Adipose tissue (tissue), 3 donors: Measurements from ENCODE around the gene RNF4. TPM values are rescaled to one million over a fixed set of nuclear protein-coding genes. Genes with fewer than 3 reads are reported as not detected.
"Not testable (repeated sequence)": the region's sequence is repeated elsewhere in the genome, so short reads cannot be mapped to it uniquely, and the experiment has no call there.

Experiments used
- H3K27ac ChIP-seq: one replicate; pipeline ENCODE4 v1.5.1; 2013; ENCODE audit warnings: low read depth, low read length
- WGBS, 3 donors: extraction: QIAGEN DNeasy Blood & Tissue Kit; methylation state at CpG; one replicate each; pipeline ENCODE4 v1.1.7; 2013; 5-methylcytosine and 5-hydroxymethylcytosine counted together
- polyA plus RNA-seq, 3 donors: library from polyadenylated mRNA; stranded (reverse); fragments of 200-250 nt; gene quantifications; one replicate each; pipeline ENCODE4 v1.2.3, GENCODE V29; 2013
- donor health status: healthy with polysubstance abuse.
- donor health status: Bipolar disorder and iron deficiency.
- donor health status: healthy.

The RNF4 gene
- polyA plus RNA-seq, 3 donors: 17.7 to 24.4 (median 22.6) TPM

DNA sequence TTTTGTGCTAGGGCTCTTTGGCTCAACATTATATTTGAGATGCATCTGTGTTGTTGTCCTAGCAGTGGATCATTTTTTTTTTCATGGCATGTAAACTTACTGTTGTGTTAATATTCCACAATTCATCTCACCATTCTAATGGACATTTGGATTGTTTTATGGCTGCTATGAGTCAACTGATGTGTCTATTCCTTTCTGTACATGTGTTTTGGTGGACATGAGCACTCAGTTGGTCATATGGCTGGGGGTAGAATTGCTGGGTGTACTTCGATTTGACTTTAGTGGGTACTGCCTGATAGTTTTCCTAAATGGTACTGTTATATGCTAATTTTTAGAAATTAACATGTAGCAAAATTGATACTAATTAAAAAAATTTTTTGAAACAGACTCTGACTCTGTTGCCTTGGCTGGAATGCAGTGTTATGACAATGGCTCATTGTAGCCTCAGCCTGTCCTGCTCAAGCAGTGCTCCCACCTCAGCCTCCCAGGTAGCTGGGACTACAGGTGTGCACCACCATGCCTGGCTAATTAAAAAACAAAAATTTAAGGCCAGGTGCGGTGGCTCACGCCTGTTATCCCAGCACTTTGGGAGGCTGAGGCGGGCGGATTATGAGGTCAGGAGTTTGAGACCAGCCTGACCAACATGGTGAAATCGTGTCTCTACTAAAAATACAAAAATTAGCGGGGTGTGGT is 76.6 kb downstream of the RNF4 start:
- WGBS, 3 donors: 95 to 98% (median 97%) methylated on average over 7 of the region's 7 CpGs

DNA sequence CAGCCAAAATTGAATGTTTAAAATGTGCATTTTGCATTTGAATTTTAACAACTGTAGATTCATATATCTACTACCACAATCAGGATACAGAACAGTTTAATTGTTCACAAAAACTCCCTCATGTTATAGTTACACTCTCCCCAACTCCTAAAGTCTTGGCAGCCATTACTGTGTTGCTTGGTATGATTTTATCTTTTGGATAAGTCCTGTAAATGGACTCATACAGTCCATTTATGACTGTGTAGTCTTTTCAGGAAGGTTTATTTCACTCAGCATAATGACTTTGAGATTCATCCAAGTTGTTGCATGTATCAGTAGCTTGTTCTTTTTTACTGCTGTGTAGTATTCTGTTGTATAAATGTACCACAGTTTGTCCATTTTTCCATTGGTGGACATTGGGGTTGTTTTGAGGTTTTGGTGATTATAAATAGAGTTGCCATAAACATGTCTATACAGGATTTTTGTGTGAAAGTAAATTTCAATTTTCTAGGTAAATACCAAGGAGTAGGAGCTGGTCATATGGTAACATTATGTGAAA is 77.4 kb downstream of the RNF4 start:
- no peak overlapping the region for H3K27ac ChIP-seq

More for the DNA sequence above, 76.6 kb downstream of the RNF4 start:
- H3K27ac ChIP-seq: no peak overlapping the region

DNA sequence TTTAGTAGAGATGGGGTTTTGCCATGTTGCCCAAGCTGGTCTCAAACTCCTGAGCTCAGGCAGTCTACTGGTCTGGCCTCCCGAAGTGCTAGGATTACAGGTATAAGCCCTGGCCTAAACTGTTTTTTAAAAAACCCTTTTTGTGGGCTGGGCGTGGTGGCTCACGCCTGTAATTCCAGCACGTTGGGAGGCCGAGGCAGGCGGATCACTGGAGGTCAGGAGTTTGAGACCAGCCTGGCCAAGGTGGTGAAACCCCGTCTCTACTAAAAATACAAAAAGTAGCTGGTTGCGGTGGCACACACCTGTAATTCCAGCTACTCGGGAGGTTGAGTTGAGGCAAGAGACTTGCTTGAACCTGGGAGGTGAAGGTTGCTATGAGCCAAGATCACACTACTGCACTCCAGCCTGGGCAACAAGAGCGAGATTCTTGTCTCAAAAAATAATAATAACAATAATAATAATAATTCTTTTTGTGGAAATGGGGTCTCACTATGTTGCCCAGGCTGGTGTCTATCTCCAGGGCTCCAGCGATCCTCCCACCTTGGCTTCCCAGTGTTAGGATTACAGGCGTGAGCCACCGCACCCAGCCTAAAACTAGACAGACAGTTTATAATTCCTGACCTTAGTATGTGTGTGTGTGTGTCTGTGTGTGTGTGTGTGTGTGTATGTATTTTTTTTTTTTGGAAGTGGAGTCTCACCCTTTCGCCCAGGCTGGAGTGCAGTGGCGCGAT is 78.2 kb downstream of the RNF4 start:
- not testable (repeated sequence) for H3K27ac ChIP-seq
- 97 to 98% (median 98%) methylated on average over 16 of the region's 16 CpGs for WGBS, 3 donors

DNA sequence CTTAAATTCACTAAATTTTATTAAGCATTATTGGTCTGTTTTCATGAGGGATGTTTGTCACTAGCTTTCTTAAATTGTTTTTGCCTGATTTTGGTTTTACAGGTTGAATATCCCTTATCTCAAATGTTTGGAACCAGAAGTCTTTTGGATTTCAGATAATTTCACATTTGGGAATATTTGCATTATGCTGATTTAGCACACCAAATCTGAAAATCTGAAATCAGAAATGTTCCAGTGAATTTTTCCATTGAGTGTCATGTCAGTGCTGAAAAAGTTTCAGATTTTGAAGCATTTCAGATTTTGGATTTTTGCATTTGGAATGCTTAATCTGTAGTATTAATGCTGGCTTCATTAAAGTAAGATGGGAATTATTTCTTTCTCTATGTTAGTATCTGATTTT is 82.2 kb downstream of the RNF4 start:
- H3K27ac ChIP-seq: no peak overlapping the region

DNA sequence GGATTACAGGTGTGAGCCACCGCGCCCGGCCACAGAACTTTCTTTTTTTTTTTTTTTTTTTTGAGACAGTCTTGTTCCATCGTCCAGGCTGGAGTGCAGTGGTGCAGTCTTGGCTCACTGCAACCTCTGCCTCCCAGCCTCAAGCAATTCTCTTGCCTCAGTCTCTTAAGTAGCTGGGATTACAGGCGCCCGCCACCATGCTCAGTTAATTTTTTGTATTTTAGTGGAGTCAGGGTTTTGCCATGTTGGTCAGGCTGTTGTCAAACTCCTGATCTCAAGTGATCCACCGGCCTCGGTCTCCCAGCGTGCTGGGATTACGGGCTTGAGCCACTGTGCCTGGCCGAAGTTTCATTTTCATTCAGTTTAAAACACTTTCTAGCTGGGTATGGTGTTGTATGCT is 83.9 kb downstream of the RNF4 start:
- H3K27ac ChIP-seq: no peak overlapping the region
- 96 to 99% (median 99%) methylated on average over 8 to 11 of the region's 11 CpGs for WGBS, 3 donors

DNA sequence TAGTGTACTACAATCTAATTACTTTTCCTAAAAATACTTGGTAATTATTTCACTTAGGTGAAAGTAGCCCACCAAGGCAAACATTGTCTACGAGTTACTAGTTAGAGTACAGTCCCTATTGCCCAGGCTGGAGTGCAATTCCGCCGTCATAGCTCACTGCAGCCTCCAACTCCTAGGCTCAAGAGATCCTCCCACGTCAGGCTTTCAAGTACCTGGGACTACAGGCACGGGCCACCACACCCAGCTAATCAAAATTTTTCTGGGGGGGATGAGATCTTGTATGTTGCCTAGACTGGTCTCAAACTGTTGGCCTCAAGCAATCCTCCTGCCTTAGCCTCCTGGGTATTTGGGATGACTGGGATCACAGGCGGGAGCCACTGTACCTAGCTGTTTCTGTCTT is 89.4 kb downstream of the RNF4 start:
- no peak overlapping the region for H3K27ac ChIP-seq
- 94 to 96% (median 95%) methylated on average over 6 of the region's 6 CpGs for WGBS, 3 donors

DNA sequence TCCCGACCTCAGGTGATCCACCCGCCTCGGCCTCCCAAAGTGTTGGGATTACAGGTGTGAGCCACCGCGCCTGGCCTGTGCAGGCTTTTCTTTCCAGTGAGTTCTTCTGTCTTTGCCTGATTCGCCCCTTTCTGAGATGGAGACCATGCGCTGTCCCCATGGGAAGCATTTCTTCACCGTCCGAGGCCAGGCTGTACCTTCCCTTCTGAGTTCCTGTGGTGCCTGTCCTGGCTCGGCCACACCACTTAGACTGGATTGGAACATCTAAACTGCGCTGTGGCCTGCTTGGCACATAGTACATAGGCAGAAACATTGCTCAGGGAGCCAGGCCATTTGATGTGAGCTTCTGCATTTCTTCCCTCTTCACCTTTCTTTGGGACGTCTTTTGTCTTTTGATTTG is 91.3 kb downstream of the RNF4 start:
- no peak overlapping the region for H3K27ac ChIP-seq
- WGBS, 3 donors: 88 to 96% (median 91%) methylated on average over 12 of the region's 12 CpGs

Other genes starting within 250 kb of the RNF4 start
- gene HAUS3, start 227.0 kb upstream of the RNF4 start, polyA plus RNA-seq: 1 to 10 TPM; 4.6 to 5.8 (median 5.7) TPM
- 10 to 100 TPM in 1 of 3 donors, 1 to 10 TPM in 2; 2.8 to 14.7 (median 5.7) TPM for gene POLN, start 227.0 kb upstream of the RNF4 start, polyA plus RNA-seq
- 10 to 100 TPM; 21.7 to 99.8 (median 53.5) TPM for gene MXD4, start 207.0 kb upstream of the RNF4 start, polyA plus RNA-seq
- 1 to 10 TPM; 4.4 to 6.9 (median 5.1) TPM for gene ZFYVE28, start 50.5 kb upstream of the RNF4 start, polyA plus RNA-seq
- under 1 TPM in 2 of 3 donors, not detected in 1; 0.09 to 0.86 TPM for gene CFAP99, start 50.2 kb upstream of the RNF4 start, polyA plus RNA-seq
- gene FAM193A, start 67.5 kb downstream of the RNF4 start, polyA plus RNA-seq: 10 to 100 TPM in 1 of 3 donors, 1 to 10 TPM in 2; 5.5 to 10.7 (median 9.7) TPM